NCI-H2171 (cell line): ENCODE measurements around the gene RNF157.
"Not testable (repeated sequence)": the region's sequence is repeated elsewhere in the genome, so short reads cannot be mapped to it uniquely, and the experiment has no call there.

Source experiments
- DNase-seq: peaks from one replicate; lab custom pipeline; 2025; lab: John Stamatoyannopoulos, UW

Gene RNF157

DNA sequence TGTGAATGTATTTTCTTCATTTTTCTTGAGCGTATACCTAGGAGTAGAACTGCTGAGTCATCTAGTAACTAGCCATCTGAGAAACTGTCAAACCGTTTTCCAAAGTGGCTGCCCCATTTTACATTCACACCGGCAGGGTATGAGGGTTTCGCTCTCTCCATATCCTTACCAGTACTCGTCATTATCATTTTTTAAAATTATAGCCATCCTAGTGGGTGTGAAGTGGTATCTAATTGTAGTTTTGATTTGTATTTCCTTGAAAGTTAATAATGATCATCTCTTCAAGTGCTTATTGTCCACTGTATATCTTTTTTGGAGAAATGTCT, 6.0 kb downstream of the RNF157 start:
- DNase-seq = no peak

DNA sequence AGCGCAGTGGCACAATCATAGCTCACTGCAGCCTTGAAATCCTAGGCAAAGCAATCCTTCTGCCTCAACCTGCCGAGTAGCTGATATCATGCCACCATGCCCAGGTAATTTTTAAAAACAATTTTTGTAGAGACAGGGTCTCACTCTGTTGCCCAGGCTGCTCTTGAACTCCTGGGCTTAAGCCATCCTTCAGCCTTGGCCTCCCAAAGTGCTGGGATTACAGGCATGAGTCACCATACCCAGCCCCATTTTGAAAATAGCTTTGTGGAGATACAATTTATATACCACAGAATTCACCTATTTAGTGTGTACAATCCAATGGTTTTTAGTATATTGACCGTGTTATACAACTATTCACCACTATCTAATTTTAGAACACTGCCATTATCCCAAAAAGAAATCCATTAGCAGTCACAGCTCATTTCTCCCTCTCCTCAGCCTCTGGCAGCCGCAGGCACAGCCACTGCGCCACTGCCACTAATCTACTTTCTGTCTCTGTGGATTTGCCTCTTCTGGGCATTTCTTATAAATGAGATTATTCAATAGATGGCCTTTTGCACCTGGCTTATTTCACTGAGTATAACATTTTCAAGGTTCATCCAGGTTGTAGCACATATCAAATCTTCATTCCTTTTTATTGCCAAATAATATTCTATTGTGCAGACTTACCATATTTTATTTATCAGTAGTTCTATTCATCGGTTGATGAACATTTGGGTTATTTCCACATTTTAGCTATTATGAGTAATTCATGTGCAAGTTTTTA, 6.5 kb downstream of the RNF157 start:
- no peak for DNase-seq

DNA sequence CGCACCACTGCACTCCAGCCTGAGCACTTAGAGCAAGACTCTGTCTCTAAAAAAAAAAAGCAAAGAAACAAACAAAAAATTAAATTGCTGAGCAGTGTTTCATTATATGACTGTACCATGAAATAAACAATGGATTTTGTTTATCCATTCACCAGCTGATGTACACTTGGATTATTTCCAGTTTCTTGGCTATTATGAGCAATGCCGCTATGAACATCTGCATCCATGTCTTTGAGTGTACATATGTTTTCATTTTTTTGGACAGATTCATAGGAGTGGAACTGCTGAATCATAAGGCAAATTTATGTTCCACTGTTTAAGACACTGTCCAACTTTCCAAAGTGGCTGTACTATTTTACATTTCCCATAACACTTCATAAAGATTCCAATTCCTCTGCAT, 8.0 kb downstream of the RNF157 start:
- DNase-seq = peak; percentile 10

DNA sequence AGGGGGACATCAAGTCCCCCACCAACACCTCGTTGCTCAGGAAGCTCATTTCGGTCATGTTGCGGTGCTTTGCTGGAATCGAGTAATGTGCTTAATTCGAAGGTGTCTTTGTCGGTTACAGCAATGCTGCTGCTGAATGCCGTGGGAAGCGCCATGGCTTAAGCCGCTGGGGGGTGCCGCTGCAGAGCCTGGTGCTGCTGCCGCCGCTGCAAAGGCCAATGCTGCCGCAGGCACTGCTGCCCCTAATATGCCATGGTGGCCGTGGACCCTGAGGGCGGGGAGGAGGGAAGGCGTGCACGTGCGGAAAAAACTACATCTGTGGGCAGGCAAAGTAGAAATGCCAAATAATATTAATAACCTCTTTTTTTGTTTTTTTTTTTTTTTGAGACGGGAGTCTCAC, 13.5 kb downstream of the RNF157 start:
- not testable (repeated sequence) for DNase-seq

DNA sequence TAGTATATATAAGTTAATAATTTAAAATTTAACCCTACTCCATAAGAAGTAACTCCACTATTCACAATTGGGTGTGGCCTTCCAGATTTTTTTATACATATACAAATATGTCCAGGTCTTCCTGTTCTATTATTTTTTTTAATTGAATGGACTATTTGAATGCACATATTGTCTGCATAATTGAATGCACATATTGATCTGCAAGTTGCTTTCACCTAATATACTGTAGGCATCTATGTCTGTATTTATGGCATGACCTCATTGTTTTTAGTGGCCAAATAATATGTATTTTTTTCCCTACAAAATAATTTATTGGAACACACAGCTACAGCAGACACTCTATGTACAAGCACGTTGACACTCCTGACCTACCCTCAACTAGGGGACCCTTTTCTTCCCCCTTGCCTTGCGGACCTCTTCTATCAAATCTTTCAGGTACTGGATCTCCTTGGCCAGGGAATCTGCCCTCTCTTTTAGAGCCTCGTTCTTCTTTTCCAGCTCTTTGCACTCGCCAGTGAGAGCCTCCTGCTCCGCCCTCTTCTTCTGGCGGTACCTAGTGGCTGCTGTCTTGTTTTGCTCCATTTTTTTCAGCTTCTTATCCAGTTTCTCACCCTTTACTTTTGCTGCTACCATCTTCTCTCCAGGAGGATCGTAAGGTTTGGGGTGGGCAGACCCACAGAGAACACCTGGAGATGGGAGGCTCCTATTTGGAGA, 14.8 kb downstream of the RNF157 start:
- not testable (repeated sequence) for DNase-seq

DNA sequence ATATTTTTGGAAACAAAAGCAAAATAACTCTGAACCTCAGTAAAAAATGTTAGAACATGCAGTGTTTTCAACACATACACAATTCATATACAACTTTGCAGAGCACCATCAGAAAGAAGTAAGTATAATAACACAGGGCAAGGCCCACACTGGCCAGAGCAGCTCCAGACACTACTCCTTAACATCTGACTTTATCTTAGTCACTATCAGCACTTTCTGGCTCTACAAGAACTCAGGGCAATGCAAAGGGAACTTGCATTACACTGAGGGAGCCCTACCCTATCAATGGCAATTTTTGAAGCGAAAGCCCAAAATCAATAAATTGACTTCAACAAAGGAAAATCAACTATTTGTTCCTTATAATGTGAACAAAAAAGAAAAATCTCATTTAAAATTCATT, 16.5 kb downstream of the RNF157 start:
- no peak for DNase-seq

DNA sequence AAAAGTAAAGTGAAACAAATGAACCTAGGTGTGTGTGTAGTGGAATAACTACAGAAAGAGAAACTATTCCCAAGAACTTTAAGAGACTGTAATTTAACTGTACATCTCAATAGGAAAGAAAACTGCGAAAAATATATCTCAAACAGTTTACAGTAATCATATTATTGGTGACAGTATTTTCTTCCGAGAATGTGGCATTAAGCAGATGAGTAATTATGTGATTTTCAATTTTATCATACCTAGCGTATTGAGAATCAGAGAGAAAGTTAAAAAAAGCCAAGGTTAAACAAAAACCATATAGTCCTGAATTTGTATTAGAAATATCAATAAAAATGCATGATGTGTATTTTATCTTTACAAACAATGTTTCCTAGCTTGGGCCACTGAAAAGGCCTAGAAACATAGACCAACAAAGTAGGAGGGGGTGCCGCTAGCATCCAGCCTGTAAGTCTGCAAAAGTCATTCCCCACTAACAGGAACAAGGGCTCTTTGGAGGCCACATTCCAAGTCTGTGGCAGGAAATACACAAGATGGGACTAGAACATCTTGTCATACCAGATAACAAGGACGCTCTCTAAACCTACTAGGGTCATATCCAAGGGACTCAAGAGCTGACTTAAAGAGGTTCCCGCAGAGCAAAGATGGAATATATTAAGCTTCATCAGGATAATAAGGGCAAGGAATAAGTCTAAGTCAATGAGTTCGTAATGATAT, 20.5 kb downstream of the RNF157 start:
- DNase-seq = no peak

DNA sequence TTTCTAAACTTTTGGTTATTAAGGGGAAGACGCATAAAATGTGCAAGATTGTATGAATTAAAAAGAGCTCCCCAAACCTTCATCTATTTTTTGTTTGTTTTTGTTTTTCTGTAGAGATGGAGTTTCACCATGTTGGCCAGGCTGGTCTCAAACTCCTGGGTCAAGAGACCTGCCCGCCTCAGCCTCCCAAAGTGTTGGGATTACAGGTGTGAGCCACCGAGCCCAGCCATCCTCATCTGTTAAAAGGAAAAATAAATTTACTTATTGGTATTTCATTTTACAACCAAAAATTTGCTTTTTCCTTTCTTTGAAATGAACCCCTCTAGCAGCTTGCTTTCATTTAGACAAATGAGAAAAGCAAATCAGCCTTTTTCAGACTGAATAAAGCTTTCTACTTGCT, 23.2 kb downstream of the RNF157 start:
- no peak for DNase-seq

DNA sequence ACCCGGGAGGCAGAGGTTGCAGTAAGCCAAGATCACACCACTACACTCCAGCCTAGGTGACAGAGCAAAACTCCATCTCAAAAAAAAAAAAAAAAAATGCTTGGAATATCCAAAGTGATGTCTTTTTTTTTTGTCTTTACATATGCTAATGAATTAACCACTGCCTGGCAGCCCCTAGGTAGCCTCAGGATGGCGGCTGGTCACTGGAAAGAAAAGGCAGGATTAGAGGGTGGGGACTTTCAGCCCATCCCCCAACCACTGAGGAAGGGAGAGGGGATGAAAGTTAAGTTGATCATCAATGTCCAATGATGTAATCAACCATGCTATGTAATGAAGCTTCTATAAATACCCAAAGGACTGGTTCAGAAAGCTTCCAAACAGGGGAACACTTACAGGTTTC, 26.8 kb downstream of the RNF157 start:
- DNase-seq = no peak

DNA sequence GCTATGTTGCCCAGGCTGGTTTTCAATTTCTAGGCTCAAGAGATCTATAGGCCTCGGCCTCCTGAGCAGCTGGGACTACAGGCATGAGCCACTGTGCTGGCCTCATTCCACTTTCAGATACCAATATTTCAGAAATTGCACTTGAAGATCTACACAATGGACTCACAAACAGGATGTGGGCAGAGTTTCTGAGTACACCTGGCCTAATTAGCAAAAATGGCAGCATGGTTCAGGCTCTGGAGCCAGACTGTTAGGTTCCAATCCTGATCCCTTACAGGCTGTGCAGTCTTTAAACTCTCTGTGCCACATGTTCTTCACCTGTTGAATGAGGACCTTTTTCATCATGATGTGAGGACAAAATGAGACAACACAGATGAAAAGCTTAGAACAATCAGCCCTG, 32.2 kb downstream of the RNF157 start:
- no peak for DNase-seq

DNA sequence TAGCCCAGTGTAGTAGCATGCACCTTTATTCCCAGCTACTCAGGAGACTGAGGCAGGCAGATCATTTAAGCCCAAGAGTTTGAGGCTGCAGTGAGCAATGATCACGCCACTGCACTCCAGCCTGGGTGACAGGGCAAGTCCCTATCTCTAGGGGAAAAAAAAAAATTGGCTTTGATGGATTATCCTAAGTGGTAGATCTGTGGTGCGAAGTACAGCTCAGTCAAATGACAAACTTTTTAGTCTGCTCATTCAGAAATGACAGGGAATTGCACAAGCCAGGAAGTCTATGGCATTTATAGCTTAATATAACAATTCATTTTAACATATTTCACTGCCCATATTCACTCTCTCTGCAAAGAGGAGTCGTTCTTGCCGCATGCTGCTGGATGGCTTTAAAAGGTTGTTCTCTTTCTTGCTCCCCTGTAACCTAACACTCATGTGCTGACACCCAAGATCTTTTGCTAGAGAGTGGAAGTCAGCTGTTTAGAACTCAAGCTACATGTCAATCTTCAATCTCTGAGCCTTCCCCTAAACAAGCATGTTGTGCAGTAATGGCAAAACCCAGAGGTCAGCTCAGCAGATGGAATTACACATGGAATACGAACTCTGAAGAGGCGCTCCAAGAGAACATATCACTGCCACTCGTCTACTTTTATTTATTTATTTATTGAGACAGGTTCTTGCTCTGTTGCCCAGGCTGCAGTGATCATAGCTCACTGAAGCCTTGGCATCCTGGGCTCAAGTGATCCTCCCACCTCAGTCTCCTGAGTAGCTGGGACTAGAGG, 32.8 kb downstream of the RNF157 start:
- DNase-seq = no peak

DNA sequence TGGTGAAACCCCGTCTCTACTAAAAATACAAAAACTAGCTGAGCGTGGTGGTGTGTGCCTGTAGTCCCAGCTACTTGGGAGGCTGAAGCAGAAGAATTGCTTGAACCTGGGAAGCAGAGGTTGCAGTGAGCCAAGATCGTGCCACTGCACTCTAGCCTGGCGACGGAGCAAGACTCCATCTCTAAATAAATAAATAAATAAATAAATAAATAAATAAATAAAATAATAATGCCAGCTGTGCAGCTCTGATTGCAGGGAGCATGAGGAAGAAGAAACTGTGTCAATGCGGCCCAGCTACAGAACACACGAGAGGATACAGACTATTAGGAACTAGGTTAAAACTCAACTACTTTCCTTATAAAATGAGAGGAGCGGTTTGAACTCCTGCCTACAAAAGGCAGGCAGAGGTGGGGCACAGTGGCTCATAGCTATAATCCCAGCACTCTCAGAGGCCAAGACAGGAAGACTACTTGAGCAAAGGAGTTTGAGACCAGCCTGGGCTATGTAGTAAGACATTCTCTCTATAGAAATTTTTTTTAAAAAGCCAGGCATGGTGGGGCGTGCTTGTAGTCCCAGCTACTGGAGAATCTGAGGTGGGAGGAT, 34.6 kb downstream of the RNF157 start:
- not testable (repeated sequence) for DNase-seq

DNA sequence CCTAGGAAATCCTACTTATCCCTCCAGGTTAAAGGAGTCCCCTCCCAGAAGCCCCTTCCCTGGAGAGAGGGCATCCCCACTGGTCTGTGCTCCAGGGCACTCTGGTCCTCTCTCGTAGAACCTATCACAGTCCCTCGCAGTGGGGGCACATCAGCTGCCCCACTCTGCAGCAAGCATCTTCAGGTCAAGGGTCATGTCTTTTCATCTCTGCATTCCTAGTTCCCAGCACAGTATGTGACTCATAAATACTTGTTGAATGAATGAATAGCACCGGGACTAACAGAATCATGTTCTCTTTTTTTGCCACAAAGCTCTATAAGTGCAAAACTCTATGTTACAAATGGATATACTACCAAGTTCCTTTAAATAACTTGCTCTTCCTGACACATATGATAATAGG, 36.0 kb downstream of the RNF157 start:
- no peak for DNase-seq

DNA sequence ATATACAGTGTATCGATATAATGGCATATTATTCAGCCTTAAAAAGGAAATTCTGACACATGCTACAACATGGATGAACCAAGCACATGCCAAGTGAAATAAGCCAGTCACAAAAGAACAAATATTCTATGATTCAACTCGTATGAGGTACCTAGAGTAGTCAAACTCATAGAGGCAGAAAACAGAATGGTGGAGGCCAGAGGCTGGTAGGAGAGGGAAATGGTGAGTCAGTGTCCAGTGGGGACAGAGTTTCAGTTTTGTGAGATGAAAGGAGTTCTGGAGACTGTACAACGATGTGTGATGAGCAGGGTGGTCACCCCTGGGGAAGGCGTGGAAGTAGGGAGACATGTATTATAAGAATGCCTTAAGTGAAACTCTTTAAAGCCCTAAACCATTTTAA, 39.9 kb downstream of the RNF157 start:
- no peak for DNase-seq

DNA sequence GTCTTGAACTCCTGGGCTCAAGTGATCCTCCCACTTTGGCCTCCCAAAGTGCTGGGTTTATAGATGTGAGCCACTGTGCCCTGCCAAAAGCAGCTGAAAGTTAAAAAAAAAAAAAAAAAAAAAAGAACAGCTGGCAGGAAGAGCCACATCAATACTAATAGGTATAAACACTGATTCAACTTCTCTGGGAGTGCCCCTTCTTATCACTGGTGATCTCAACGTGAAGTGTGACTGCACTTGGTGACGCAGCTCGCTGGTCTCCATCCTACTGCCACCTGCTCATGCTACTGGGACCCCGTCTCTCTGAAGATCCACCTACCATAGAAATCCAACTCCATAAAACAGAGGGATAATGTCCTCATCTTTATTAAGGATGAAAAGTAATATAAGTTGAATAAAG, 40.8 kb downstream of the RNF157 start:
- DNase-seq = no peak

DNA sequence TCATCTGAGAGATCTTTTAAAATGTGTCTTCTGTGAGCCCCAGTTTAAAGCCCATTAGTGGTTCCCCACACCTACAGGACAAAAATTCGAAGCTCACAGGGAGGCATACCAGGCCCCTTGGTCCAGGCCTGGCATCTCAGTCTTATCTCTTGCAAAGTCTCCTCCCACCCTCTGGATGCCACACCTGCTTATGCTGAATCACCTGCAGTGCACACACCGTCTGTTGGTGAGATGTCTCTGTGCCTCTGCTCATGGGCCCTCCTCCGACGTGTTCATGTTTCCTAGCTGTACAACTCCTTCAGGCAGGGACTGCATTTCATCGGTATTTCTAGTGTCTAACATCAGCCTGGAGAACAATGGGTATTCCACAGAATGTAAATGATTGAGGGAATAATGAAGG, 41.6 kb downstream of the RNF157 start:
- DNase-seq = no peak

DNA sequence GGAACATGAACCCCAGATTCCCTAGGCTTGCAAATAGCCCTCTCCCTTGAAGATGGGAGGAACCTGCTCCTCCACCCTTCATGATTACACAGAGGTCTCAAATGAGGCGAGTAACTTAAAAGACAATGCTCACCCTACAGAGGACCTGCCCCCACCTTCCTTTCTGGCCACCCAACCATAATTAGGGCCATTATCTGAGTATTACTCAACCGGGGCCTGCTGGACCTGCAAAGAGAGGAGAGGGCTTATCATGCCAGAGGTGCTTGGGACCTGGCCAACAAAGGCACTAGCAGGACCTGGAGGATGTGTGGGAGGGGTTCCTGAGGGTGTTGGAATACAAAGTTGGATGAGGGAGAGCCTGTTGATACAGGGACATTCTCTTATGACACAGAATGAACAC, 42.4 kb downstream of the RNF157 start:
- no peak for DNase-seq

DNA sequence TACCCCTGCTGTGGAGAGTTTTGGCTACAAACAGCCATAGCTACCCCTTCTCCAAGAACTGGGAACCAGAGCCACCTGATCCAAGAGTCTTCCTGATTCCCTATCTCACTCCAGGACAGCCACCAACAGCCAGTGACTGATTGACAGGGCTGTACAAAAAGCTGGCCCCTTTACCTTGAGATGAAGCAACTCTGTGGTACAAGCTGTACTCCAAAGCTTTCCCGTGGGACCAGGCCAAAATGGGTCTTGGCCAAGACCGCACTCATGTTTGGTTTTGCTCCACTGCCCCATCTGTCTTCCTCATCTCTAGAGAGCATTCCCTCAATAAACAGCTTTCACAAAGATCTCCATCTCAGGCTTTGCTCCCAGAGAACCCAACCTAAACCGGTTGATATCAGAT, 43.6 kb downstream of the RNF157 start:
- DNase-seq = peak; percentile 14

DNA sequence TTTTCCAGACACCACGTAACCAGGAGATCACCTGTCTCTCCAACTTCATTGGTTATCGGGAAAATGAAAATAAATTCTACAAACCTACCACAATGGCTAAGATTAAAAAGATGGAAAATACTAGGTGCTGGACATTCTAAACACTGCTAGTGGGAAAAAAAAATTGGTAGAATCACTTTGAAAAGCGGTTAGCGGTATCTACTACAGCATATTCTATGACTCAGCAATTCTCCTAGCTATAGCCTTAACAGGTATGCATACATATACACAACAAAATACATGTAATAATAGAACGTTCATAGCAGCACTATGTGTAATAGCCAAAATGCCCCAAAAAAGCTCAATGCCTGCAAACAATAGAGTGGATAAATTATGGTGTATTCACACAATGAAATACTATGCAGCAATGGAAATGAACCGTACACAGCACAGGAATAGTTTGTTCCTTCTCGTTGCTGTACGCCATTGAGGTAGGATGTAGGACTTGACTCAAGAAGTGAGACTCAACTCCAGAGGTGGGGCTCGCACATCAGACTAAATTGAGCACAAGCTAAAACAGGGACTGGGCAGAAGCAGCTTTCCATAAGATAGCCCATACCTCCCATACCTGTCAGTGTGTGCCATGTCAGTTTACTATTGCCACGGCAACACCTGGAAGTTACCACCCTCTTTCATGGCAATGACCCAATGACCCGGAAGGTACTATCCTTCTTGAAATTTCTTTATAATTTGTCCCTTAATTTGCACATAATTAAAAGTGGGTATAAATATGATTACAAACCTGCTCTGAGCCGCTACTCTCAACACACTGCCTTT, 44.8 kb downstream of the RNF157 start:
- DNase-seq = no peak

DNA sequence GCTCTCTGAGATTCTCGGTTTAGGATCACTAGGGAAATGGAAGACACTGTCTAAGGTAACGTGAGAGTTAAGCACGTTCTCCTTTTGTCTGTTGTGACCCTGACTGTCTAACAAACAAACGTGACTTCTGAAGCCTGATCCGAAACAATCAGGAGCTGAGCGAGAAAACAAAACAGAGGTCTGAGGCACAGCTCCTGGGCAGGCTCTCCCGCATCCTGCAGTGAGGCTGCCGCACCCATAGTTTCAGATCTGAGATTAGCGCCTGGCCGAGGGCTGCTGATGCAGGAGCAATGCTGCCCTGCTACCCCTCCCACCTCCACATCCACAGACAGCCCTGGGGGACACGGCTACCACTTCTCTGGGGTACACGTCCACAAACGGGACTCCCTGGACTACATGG, 46.7 kb downstream of the RNF157 start:
- no peak for DNase-seq

DNA sequence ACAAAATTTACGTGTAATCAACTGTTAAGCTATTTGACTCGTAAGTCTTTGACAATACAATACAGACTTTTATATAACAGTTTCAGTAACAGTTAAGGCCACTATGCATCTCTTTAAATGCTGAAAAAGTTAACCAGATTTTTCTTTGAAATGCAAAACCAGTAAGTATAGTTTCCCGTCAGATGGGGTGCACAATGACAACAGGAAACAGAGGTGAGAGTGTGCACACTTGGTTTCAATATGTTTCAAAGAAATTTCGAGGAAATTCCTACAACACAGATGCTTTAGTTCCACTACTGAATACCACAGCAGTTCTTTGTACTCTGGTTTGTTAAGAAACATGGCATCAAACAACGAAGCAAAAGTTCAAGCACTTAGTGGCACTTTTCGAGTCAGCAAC, 48.4 kb downstream of the RNF157 start:
- no peak for DNase-seq
